Brain microvascular endothelial cell (primary cell): ENCODE results near the gene IL17RE.
A peak's percentile ranks its signal among the peaks of the same experiment; 100 is the strongest.
"Not testable (repeated sequence)": the region's sequence is repeated elsewhere in the genome, so short reads cannot be mapped to it uniquely, and the experiment has no call there.

Source experiments
- DNase-seq: peaks from one replicate; pipeline ENCODE4 v3.0.0-alpha.2; 2020
- H3K27ac ChIP-seq: fragments of 250-450 bp; sonication (Bioruptor Pico); 2 replicates; pipeline ENCODE4 v1.5.1; 2020; ENCODE audit warnings: mild to moderate bottlenecking, moderate library complexity
- H3K27me3 ChIP-seq: fragments of 250-450 bp; sonication (Bioruptor Pico); replicated peaks from 2 replicates; pipeline ENCODE4 v1.5.1; 2020; ENCODE audit warnings: mild to moderate bottlenecking
- H3K36me3 ChIP-seq: fragments of 250-450 bp; sonication (Bioruptor Pico); replicated peaks from 2 replicates; pipeline ENCODE4 v1.5.1; 2020; ENCODE audit warnings: mild to moderate bottlenecking
- H3K4me3 ChIP-seq: 2 replicates; pipeline ENCODE4 v1.5.1; 2011; ENCODE audit warnings: low read depth, mild to moderate bottlenecking, control low read depth, low read length, moderate library complexity
- CTCF ChIP-seq: IDR thresholded peaks from 2 replicates; pipeline ENCODE4 v1.5.1; 2011; ENCODE audit warnings: low read depth, mild to moderate bottlenecking, moderate library complexity, low read length, control low read depth, inconsistent platforms; ENCODE audit errors: missing control alignments
- in situ Hi-C: cut with HindIII; loops from 2 replicates; pipeline ENCODE4 v1.10.0; 2017; ENCODE audit warnings: low sequenced_read_pairs, low pct_ligation_motif_present

Gene IL17RE

DNA sequence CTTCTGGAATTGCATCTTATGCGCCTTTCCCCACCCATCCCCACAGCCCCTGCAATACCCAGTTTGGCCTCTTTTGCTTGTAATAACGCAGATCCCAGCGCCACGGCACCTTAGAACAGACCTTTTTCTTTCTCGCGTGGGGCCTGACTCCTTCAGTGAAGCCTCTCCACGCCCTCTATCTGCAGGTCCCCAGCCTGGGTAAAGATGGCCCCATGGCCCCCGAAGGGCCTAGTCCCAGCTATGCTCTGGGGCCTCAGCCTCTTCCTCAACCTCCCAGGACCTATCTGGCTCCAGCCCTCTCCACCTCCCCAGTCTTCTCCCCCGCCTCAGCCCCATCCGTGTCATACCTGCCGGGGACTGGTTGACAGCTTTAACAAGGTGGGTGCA is 31.6 kb downstream of the IL17RE start:
- peak; percentile 50 for TF ChIP-seq CTCF
- Histone ChIP-seq H3K36me3 (peaks cover 26% of the 10 kb centered on the region), H3K4me3 (peak overlapping the region; percentile 73), H3K27ac (peak overlapping the region; percentile 99), H3K27me3 (no peaks in the 10 kb centered on the region)
- DNase-seq: peak; percentile 35
- in situ Hi-C loops: no loop called here

- Histone ChIP-seq H3K36me3 (peaks cover 26% of the 10 kb centered on the region), H3K4me3 (no peak overlapping the region)
- in situ Hi-C loops: no loop called here
Measured at GRCh38 chr3:9934993-9935392, 32.3 kb downstream of the IL17RE start.

GRCh38 chr3:9935966-9936510 is 33.4 kb downstream of the IL17RE start:
- H3K27ac ChIP-seq: no peak overlapping the region
- H3K4me3 ChIP-seq: no peak overlapping the region
- in situ Hi-C loops: no loop called here
- no peaks in the 10 kb centered on the region for H3K27me3 ChIP-seq
- TF ChIP-seq CTCF: no peak
- peaks cover 29% of the 10 kb centered on the region for H3K36me3 ChIP-seq
- no peak for DNase-seq

More at GRCh38 chr3:9934993-9935392, 32.3 kb downstream of the IL17RE start:
- no peak for DNase-seq
- no peak for TF ChIP-seq CTCF
- H3K27ac ChIP-seq: no peak overlapping the region
- no peaks in the 10 kb centered on the region for H3K27me3 ChIP-seq

DNA sequence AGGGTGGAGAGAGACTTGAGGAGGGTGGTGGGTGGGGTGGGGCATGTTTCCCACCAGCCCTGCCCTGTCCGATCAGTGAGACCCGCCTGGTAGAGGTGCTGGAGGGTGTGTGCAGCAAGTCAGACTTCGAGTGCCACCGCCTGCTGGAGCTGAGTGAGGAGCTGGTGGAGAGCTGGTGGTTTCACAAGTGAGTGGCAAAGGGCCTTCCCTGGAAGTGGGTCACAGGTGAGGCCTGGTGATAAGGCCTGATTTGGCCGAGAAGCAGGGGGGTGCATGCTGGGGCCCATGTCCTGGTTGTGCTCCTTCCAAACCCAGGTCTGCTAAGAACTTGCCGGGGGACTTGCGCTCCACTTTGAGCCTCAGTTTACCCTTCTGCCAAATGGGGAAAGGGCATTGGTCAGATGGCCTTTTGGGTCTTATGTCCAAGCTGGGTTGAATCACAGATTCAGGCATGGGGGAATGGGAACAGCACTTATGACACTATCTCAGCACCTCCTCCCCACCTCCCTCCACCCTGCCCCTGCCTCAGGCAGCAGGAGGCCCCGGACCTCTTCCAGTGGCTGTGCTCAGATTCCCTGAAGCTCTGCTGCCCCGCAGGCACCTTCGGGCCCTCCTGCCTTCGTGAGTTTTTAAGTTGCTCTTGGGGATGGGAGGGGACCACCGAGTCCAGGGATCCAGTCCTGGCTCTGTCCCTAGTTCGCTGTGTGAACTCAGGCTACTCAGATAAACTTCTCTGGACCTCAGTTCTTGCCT is 35.0 kb downstream of the IL17RE start:
- Histone ChIP-seq H3K4me3 (no peak overlapping the region), H3K27me3 (no peaks in the 10 kb centered on the region), H3K27ac (no peak overlapping the region), H3K36me3 (peaks cover 35% of the 10 kb centered on the region)
- TF ChIP-seq CTCF: no peak
- DNase-seq: no peak
- in situ Hi-C loops: no loop called here

- Histone ChIP-seq H3K27ac (no peak overlapping the region), H3K27me3 (no peaks in the 10 kb centered on the region), H3K4me3 (no peak overlapping the region), H3K36me3 (peaks cover 37% of the 10 kb centered on the region)
- DNase-seq: no peak
- in situ Hi-C loops: no loop called here
- no peak for TF ChIP-seq CTCF
Measured at GRCh38 chr3:9938966-9939365, 36.3 kb downstream of the IL17RE start.

GRCh38 chr3:9939906-9940305 is 37.3 kb downstream of the IL17RE start:
- H3K27ac ChIP-seq: not testable (repeated sequence)

More at GRCh38 chr3:9939906-9940305, 37.3 kb downstream of the IL17RE start:
- DNase-seq, in situ Hi-C loops, H3K27me3 ChIP-seq, H3K4me3 ChIP-seq: not testable (repeated sequence)
- H3K36me3 ChIP-seq: peaks cover 38% of the 10 kb centered on the region
